ENCODE data around the gene GET4.
"Not testable (repeated sequence)": the region's sequence is repeated elsewhere in the genome, so short reads cannot be mapped to it uniquely, and the experiment has no call there.

Gene GET4

DNA sequence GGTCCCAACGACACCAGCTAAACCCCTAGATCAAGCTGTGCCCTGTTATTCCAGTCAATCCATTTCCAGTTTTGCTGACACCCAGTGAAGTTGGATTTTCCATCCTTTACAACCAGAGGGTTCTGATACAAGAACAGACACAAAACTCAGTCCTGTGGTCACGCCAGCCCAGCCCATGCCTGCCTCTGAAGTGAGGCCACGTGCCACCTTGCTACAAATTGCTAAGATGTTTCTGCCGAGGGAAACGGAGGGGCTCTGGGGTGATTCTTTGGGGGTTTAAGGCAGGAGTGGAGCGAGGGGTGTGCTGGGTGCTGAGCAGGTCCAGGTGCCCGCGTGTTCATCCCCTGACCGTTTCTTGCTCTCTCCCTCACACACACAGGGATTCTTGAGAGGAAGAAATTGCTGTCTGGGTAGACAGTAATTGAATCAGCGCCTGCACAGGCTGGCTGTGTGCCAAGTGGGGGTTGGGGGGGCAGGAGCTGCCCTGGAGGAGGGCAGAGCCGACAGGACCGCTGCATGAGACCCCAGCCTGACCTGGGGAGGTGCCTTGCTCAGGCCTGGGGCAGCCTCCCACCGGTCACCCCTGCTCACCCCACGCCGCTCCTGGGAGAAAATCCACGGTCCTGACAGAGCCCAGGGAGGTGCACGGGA lies 40.1 kb downstream of the GET4 start:
- no peak for DNase-seq (ENCODE audit: low spot score)

DNA sequence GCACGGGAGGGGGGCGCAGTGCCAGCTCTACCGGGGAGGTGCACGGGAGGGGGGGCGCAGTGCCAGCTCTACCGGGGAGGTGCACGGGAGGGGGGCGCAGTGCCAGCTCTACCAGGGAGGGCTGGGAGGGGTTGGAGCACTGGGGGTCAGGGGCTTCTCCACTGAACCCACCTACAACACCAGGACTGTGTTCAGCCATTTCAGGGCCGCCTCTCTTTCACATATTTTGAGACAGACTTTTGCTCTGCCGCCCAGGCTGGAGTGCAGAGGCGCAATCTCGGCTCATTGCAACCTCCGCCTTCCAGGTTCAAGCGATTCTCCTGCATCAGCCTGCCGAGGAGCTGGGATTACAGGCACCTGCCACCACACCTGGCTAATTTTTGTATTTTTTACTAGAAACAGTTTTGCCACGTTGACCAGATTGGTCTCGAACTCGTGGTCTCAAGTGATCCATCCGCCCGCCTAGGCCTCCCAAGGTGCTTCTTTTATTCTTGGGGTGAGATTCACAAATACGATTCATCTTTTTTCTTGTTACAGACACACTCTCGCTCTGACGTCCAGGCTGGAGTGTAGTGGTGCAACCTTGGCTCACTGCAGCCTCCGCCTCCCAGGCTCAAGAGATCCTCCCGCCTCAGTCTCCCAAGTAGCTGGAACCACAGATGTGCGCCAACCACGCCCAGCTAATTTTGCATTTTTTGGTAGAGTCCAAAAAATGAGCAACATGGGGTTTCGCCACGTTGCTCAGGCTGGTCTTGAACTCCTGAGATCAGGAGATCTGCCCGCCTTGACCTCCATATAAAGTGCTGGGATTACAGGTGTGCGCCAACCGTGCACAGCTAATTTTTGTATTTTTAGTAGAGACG lies 41.1 kb downstream of the GET4 start:
- DNase-seq (ENCODE audit: low spot score) = no peak

- no peak for DNase-seq (ENCODE audit: low spot score)
Observed at GRCh38 chr7:918118-918425, 41.7 kb downstream of the GET4 start.

GRCh38 chr7:918441-919113 lies 42.2 kb downstream of the GET4 start:
- no peak for DNase-seq (ENCODE audit: low spot score)

- DNase-seq (ENCODE audit: low spot score) = no peak
Observed at GRCh38 chr7:919114-919442, 42.7 kb downstream of the GET4 start.

- DNase-seq (ENCODE audit: low spot score) = no peak
Observed at GRCh38 chr7:919924-920341, 43.6 kb downstream of the GET4 start.

DNA sequence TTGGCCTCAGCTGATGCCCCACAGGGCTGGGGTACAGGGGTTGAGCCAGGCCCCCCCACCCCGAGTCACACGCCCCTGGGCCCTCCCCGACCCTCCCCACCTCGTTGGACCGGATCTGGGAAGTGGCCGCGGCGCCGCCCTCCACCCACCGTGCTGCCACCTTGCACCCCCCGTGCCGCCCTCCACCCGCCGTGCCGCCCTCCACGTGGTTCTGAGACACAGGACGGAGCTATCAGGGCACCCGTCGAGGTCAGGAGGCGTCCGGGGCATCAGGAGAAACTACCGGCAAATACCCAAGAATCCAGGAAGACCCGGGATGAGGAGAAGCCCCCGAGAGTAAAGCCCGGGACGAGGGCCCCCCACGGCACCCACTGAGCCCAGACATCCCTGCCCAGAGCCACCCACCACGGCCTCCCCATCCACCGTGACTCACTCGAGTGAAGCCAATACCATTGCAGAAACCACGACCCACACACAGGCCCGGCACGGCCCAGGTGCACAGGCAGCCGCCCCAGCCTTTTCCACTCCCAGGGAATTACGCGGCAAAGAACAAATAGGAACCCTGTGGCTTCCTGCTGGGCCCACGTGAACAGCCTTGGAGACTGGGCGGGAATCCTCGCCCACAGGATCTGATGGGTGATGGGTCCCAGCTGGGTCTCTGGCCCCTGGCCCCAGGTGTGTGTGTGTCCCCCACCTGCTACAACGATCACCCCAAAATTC lies 44.2 kb downstream of the GET4 start:
- no peak for DNase-seq (ENCODE audit: low spot score)

DNA sequence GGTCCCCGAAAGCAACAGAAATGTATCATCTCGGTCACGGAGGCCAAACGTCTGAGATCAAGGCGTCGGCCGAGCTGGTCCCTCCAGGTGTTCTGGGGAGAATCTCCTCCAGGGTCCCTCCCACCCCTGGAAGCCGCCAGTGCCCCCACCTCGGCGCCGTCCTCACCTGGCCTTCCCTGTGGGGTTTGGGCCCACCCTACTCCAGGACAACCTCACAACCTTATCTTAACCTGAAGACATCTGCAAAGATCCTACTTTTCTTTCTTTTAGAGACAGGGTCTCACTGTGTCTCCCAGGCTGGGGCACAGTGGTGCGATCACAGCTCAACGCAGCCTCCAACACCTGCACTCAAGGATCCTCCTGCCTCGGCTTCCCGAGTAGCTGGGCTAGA lies 44.7 kb downstream of the GET4 start:
- DNase-seq (ENCODE audit: low spot score) = no peak

DNA sequence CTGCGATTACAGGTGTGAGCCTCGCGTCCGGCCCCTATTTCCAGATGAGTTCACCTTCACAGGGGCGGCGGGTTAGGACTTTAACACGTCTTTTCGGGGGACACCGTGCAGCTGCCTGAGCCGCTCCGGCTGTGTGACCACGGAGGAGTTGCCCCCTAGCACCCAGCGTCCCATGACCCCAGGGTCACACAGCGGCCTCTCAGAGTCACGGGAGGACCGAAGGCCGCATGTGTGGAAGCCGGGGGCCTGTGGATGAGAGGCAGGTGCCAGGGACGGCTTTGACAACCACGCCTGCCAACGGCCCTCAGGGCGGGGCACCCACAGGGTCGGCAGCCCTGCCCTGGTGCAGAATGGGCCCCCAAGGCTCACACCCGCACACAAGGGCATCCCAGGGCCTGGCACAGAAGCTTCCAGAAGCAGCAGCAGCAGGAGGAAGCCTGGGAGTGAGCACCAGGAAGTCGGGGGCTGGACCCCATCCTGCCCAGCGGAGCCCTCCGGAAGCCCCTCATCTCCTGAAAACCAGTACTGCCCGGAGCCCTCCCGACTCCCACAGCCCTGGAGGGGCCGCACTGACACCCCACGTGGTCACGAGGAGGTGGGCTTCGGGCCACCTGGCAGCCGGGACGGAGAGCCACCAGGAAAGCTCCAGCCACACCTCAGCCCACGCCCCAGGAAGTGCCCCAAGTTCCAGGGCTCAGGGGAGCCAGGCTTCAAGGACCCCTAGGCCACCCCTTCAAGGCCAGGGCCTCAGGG lies 45.4 kb downstream of the GET4 start:
- DNase-seq (ENCODE audit: low spot score) = no peak

GRCh38 chr7:922334-923107 lies 46.2 kb downstream of the GET4 start:
- no peak for DNase-seq (ENCODE audit: low spot score)

- no peak for DNase-seq (ENCODE audit: low spot score)
Observed at GRCh38 chr7:923108-924041, 47.0 kb downstream of the GET4 start.

DNA sequence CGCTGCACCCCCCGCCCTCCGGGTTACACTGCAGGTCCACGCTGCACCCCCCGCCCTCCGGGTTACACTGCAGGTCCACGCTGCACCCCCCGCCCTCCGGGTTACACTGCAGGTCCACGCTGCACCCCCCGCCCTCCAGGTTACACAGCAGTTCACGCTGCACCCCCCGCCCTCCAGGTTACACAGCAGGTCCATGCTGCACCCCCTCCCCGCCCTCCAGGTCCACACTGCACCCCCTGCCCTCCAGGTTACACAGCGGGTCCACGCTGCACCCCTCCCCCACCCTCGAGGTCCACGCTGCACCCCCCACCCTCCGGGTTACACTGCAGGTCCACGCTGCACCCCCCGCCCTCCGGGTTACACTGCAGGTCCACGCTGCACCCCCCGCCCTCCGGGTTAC lies 47.7 kb downstream of the GET4 start:
- DNase-seq (ENCODE audit: low spot score) = not testable (repeated sequence)

GRCh38 chr7:924541-925231 lies 48.3 kb downstream of the GET4 start:
- DNase-seq (ENCODE audit: low spot score) = no peak

DNA sequence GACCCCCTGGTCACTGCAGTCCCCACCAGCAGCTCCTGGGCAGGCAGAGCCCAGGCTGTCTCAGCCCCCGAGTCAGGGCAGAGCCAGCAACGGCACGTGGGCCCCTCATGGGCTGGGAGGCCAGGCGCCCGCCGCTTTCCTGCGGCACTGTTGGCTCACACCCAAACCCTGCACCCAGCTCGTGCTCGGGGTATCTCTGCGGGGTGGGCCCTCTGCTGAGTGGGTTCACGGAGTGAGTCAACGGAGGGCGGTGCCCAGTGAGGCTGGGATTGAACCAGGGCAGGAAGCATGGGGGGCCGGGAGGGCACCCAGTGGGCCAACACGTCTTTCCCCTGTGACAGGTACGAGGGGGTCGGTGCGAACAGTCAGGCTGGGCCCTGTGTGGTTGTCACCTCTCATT lies 49.2 kb downstream of the GET4 start:
- no peak for DNase-seq (ENCODE audit: low spot score)

DNA sequence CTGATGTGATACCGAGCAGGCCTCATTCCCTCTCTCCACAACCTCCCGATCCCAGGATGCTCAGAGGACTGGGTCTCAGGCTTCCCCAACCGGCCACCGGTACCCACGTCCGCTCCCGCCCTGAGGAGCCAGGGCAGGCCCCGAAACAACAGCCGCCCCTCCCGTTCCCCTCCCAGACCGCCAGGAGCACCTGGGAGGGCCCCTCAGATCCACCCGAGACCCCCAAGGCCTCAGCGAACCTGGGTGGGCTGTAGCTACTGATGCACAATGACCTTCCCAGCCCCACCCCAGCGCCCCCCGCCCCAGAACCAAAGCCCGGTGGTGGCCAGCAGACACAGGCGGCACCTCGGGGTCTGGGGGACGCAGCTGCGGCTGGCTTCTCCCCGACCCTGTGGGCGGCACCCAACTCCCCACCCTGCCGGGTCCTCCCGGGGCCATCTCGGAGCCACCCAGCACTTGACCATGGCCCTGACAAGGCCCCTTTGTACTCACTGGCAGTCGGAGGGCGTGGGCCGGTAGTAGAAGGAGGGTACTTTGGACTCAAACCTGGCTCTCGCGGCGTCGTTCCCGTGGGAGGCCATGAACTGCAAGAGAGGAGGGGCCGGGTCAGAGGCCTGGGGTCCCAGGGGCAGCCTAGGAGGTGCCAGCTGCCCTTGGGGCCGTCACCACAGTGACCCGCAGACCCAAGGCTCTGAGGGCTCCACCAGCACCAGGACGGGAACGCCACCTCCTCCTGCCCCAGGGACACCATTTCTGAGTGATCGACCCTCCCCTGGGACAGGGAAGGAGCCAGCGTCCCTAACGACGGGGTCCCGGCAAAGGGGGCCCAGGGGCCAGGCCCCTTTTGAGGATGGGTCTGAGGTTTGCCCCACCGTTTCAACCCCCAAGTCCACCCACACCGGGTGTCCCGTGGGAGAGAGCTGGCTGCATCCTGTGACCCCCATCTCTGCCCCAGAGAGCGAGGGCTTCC lies 50.0 kb downstream of the GET4 start:
- DNase-seq (ENCODE audit: low spot score) = peak; percentile 83

DNA sequence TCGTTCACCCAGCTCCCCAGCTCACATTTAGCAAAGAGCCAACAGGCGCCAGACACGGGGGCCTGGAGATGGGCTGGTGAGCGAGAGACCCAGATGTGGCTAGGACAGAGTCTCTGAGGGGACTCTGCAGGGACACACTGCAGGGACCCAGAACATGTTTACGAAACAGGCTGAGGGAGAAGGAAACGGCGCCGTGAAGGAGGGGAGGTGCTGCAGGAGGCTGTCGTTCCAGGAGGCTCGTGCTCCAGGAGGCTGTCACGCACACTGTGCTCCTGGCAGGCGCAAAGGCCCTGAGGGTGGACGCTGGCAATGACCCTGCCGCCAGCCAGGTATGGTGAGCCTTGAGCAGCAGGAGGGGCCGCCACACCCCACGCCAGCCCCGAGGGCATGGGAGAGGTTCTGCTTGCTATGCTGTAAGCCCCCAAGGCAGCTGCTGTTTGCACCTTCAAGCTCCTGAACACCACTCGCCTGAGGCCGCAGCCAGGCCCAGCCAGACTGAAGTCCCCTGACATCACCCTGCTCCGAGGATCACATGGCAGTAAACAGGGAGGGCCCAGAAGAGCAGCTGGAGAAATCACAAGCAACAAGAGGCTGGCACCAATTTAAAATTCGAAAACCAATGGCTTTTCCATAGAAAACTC lies 50.8 kb downstream of the GET4 start:
- peak; percentile 93 for DNase-seq (ENCODE audit: low spot score)

DNA sequence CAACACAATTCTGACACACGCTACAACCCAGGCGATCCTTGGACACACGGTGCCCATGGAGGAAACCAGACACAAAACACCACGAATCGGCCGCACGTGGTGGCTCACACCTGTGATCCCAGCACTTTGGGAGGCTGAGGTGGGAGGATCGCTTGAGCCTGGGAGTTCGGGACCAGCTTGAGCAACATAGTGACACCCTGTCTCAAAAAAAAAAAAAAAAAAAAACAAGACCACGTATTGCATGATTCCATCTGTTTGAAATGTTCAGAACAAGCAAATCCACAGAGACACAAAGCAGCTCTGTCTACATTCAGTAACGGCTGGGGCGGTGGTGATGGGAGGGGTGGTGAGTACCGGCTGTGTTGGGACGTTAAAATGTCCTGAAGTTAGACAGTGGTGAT lies 53.0 kb downstream of the GET4 start:
- peak; percentile 90 for DNase-seq (ENCODE audit: low spot score)

Measured in pons (tissue), 1 donor.